GM18511 (cell line): ENCODE results near the gene EPB41.
A peak's percentile ranks its signal among the peaks of the same experiment; 100 is the strongest.
"Not testable (repeated sequence)": the region's sequence is repeated elsewhere in the genome, so short reads cannot be mapped to it uniquely, and the experiment has no call there.

Source experiments
- ATAC-seq: cut with Tn5 transposase; IDR thresholded peaks from one replicate; pipeline ENCODE4 v1.9.1; 2021; ENCODE audit warnings: mild to moderate bottlenecking, moderate library complexity; ENCODE audit not compliant: unreplicated experiment

The EPB41 gene

DNA sequence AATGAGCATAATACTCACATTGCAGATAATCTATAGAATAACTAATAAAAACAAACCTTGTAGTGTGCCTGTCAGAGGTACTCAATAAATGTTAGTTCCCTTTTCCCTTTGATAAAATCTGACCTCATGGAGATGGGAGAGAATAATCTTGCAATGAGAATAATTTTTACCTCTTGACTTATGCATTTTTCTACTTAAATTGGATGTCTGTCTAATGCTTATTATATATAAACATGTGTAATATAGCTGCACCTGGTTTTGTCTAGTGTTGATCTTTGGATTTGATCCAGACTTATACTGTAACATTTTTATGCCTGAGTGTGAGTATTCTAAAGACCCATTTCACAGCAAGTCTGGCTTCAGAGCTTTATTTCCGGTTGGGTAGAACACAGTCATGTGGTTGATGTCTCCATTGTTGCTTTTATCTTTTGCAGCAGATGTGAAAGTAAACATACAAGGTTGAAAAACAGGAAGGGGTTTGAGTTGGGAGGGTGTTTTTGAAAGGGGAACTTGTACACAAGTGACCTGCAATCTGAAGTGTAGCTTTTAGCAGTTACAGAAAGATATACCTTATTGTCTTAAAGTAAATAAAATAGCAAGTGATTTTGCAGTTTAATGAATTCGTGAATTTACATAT, 12.4 kb downstream of the EPB41 start:
- peak; percentile 82 for ATAC-seq

GRCh38 chr1:28927266-28927647, 12.9 kb downstream of the EPB41 start:
- peak; percentile 11 for ATAC-seq

- ATAC-seq: no peak
Observed at GRCh38 chr1:28927648-28928313, 13.4 kb downstream of the EPB41 start.

DNA sequence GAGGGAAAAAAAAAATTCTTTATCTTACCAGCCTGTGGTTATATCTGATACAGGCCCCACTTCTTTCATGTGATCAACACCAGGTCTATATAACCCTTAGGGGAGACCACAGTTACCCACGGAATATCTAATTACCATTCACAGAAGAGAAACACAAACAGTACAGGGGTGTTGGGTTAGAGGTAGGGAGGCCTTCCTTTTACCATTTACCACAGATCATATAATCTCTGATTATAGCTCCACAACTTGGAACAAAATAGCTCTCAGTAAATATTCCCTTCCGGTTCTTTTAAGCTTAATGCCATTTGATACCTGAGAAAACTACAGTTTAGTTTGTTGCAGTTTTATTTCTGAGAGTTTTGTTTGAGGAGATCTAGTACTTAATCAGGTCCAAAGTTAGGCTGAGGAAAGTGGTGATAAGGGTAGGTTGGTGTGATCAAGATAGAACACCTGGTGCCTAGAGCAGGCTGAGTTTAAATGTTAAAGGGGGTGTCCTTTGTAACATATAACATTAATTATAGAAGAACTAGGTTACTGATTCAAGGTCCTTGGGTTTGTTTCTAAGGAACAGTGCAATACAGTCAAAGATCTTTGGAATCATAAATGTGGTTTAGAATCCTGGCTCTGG, 14.1 kb downstream of the EPB41 start:
- no peak for ATAC-seq

GRCh38 chr1:28933277-28933676, 18.9 kb downstream of the EPB41 start:
- ATAC-seq: no peak

DNA sequence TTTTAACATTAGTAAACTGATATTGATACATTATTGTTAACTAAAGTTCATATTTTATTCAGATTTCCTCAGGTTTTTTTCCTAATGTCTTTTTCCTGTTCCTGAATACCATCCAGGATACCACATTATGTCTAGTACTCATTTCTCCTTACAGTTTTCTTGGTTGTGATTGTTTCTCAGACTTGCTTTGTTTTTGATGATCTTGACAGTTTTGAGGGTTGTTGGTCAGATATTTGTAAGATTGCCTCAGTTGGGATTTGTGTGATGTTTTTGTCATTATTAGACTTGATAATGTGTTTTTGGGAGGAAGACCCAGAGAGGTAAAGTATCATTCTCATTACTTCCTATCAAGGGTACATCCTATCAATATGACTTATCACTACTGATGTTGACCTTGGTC, 19.5 kb downstream of the EPB41 start:
- no peak for ATAC-seq

GRCh38 chr1:28934676-28935075, 20.3 kb downstream of the EPB41 start:
- ATAC-seq: no peak

DNA sequence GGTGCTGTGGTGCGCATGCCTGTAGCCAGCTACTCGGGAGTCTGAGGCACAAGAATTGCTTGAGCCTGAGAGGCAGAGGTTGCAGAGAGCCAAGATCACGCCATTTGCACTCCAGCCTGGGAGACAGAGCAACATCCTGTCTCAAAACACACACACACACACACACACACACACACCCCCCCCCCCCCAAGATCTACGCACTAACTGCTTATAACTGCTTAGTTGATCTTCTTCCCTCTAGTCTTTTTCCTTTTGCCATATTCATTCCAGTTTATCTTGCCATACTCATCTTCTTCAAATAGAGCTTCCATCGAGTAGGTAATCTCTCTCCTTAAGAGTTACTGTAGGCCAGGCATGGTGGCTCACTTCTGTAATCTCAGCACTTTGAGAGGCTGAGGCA, 20.9 kb downstream of the EPB41 start:
- ATAC-seq: no peak

- ATAC-seq: no peak
Observed at GRCh38 chr1:28936094-28936493, 21.7 kb downstream of the EPB41 start.

GRCh38 chr1:28936528-28936927, 22.2 kb downstream of the EPB41 start:
- no peak for ATAC-seq

GRCh38 chr1:28943581-28943980, 29.2 kb downstream of the EPB41 start:
- ATAC-seq: not testable (repeated sequence)

GRCh38 chr1:28950006-28950405, 35.6 kb downstream of the EPB41 start:
- no peak for ATAC-seq

- ATAC-seq: no peak
Observed at GRCh38 chr1:28950449-28950848, 36.1 kb downstream of the EPB41 start.

GRCh38 chr1:28954126-28954726, 39.9 kb downstream of the EPB41 start:
- no peak for ATAC-seq

DNA sequence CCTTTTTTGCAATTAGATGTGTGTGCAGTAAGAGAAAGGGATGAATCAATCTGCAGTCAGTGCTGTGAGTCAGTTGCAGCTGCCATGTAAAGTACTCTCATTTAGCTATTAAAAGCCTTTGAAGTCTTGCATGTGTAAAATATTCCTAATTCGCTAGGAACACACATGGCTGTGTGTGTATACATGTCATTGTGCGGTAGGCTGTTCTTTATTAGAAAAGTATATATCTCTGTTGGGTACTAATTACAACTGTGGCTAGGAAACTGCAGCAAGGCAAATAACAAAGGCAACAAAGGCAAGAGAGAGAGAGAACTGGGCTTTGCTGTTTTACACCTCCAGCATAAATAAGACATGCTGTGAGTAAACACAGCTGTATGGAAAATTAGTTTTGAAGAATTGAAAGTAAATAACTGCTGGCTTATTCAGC, 41.7 kb downstream of the EPB41 start:
- ATAC-seq: no peak

- ATAC-seq: not testable (repeated sequence)
Observed at GRCh38 chr1:28962114-28962831, 47.9 kb downstream of the EPB41 start.

DNA sequence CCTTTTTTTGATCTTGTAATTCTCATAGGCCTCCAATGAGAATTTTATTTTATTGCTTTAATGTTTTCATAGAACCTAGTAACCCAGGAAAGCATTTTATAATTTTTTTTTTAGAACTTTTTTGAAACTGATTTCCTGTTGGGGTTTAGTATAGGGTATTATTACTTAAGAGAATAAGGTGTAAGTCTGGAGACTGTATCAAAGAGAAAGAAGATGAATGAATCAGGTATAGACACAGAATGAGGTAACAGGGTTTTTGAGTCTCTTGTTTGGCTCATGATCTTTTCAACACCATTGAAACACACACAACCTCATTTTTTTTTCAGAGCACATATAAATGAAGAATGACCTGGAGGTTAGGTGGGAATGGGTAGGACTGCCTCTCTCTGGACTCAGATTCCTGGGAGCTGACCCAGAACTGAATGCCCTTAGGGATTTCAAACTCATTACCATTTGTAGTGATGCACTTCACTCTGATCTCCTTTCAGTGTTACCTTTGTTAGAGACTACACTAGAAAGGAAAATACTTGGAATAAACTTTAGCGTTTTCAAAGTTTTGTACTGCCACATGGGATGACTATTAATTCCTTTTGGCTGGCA, 51.0 kb downstream of the EPB41 start:
- ATAC-seq: no peak

DNA sequence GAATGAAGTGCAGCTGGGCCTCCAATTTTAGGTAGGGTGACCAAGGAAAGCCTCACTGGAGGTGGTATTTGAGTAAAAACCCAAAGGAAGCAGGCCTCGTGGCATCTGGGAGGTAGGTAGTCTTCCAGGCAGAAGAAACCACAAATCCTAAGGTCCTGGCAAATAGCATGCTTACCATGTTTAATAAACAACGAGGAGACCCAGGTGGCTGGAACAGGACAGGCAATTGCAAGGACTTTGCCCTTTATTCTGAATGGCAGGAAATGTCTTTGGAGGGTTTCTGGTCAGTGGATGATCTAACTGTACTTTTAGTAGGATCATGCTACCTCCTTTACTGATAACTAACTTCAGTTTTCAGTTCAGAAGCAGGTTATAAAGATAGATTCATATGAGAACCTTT, 52.2 kb downstream of the EPB41 start:
- no peak for ATAC-seq

DNA sequence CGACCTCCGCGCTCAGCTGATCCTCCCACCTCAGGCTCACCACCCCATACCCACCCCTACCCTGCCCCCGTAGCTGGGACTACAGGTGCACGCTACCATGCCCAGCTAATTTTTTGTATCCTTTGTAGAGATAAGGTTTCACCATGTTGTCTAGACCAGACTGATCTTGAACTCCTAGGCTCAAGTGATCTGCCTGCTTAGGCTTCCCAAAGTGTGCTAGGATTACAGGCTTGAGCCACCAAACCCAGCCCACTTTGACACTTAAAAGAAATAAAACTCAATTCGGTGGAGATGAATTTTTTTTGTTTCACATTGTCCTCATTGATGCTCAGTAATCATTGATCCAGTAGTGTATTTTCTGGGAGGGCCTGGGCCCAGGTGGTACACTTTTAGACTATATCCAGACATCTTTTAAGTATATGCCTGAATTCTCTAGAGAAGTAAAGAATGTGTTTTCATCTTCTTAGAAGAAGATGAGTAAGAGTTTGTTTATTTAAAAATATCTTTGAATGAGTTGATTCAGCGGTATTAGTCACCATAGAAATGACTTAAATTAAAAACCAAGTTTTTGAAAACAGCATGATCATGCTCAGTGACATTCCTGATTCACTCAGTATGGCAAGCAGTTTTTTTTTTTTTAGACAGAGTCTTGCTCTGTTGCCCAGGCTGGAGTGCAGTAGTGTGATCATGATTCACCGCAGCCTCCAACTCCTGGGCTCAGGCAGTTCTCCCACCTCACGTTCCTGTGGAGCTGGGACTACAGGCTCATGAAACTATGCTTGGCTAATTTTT, 57.8 kb downstream of the EPB41 start:
- ATAC-seq: no peak
